GM12872 (cell line): Measurements from ENCODE around the gene PEX14.

ENCODE experiments used
- TF ChIP-seq, protein P1 (sequence below): IDR thresholded peaks from 3 replicates; pipeline ENCODE4 v1.5.1; 2011; ENCODE audit warnings: low read depth, mild to moderate bottlenecking, low read length, moderate library complexity; ENCODE audit not compliant: insufficient read depth

PEX14 gene

GRCh38 chr1:10615932-10616671 is 141.4 kb downstream of the PEX14 start:
- TF ChIP-seq, protein P1, sequence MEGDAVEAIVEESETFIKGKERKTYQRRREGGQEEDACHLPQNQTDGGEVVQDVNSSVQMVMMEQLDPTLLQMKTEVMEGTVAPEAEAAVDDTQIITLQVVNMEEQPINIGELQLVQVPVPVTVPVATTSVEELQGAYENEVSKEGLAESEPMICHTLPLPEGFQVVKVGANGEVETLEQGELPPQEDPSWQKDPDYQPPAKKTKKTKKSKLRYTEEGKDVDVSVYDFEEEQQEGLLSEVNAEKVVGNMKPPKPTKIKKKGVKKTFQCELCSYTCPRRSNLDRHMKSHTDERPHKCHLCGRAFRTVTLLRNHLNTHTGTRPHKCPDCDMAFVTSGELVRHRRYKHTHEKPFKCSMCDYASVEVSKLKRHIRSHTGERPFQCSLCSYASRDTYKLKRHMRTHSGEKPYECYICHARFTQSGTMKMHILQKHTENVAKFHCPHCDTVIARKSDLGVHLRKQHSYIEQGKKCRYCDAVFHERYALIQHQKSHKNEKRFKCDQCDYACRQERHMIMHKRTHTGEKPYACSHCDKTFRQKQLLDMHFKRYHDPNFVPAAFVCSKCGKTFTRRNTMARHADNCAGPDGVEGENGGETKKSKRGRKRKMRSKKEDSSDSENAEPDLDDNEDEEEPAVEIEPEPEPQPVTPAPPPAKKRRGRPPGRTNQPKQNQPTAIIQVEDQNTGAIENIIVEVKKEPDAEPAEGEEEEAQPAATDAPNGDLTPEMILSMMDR: no peak

DNA sequence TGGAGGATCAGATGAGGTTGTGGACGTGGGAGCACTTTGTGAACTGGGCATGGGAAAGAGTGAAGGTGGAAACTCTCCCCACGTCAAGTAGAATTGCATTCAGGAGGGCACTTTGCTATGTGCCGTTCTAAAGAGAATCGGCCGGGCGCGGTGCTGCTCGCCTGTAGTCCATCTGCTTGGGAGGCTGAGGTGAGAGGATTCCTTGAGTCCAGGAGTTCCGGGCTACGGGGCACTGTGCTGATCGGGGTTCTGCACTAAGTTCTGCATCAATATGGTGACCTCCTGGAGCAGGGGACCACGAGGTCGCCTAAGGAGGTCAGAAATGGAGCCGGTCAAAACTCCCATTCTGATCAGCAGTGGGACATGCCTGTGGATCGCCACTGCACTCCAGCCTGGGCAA is 141.9 kb downstream of the PEX14 start:
- TF ChIP-seq, protein P1: no peak

DNA sequence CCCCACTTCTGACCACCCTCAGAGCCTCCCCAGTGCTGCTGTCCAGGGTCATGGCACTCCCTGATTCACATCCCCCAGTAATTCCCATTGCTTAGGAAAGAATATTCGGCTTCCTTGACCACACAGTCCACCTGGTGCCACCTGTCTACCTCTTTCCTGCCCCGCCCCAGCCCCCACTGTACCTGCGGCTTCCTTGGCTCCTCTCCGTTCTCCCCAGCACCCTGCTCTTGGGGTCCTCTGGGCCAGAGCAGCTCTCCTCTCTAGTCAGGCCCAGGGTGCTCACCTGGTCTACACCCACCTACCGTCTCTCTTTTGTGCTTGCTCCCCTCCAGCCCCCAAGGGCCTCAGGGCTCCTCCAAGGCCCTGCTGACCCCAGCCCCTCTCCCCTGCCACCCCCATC is 142.6 kb downstream of the PEX14 start:
- TF ChIP-seq, protein P1: no peak

DNA sequence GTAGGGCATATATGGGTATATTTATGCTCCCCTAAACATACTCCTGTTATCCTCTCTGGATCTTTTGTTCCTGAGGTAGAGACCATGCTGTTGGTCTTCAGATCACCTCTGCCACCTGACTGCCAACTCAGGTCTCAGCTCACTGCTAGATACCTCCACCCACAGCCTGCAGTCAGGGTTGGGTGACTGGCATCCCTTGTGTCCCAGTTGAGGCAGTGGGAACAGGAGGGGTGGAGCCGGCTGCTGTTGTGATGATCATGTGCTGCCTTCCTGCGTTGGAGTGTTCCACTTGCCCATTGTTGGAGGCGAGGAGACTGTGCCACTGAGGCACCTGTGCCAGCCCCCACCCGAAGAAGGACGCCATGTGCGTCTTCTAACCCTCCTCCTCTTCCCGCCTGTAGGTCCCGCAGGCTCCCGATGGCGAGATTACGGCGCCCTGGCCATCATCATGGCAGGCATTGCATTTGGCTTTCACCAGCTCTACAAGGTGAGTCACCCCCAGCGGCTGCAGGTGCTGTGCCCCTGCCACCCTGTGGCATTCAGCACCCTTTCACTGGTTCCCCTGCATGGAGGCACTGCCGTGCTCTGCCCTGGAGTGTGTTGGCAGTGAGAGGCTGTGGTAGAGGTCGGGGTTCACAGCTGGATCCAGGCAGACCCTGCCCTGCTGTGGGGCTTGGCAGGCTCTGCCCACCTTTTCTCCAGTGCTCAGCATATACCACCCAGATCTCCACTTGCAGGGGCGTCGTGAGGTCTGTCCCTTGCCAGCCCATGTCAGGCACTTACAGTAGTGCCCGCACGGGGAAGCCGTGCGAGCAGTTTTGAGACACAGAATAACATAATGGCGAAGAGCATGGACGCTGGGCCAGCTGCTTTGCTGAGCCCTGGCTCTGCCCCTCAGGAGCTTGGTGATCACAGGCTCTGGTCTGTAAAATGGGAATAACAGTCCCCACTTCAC is 143.5 kb downstream of the PEX14 start:
- TF ChIP-seq, protein P1: no peak

DNA sequence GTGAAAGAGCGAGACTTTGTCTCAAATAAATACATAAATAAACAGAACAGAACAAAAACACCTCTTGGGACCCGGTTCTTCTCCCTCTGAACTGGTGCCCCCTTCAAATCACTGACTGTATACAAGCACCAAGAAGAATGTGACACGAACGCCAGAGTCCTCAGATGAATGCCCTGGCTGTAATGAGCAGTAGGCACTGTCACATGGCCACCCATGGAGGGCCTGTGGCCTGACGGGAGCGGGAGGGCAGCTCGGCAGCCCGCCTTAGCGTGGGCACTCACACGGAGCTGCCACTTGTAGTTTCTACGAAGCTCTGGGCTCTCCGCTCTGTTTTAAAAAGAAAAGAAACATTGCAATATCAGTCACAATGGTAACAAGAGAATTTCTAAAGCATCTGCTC is 146.0 kb downstream of the PEX14 start:
- TF ChIP-seq, protein P1: no peak

GRCh38 chr1:10621906-10622305 is 147.2 kb downstream of the PEX14 start:
- TF ChIP-seq, protein P1: no peak

- TF ChIP-seq, protein P1: no peak
Measured at GRCh38 chr1:10622910-10623685, 148.3 kb downstream of the PEX14 start.
